Measurements from ENCODE around the gene NDN.

GRCh38 chr15:23647001-23647295 is 40.2 kb downstream of the NDN start:
- TF ChIP-seq CTCF (IDR thresholded peaks at IDR 0.05) = no peak
- no peak for TF ChIP-seq POLR2A (IDR thresholded peaks at IDR 0.05)

Data from lower leg skin (tissue), 3 donors.